HL-60/S4 treated with retinoic acid at 250 ng/mL for 4 days and 3 days (cell line): Measurements from ENCODE around the gene PALLD.

Experiments
- in situ Hi-C: fragments of 300-500 bp; cut with MboI; formaldehyde crosslinking; loops from 2 replicates; pipeline ENCODE4 v1.7.0; 2022; ENCODE audit warnings: low sequenced_read_pairs

Gene PALLD

DNA sequence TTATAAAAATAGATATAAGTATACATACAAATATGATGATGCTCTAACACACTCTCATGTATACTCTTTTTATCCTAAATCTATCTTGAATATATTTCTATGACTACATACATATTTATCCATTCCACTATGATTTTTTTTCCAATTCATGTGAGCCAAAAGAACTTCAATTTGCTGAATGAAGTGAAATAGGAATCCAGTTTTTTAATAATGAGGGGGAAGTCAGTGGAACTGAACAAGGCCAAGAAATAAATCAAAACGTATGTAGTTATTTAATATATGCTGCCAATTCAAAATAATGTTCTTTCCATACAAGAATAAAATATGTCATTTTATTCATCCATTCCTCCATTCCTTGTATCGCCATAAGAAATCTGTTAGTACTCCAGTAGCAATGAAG, 6.1 kb upstream of the PALLD start:
- in situ Hi-C loops = no loop called here

DNA sequence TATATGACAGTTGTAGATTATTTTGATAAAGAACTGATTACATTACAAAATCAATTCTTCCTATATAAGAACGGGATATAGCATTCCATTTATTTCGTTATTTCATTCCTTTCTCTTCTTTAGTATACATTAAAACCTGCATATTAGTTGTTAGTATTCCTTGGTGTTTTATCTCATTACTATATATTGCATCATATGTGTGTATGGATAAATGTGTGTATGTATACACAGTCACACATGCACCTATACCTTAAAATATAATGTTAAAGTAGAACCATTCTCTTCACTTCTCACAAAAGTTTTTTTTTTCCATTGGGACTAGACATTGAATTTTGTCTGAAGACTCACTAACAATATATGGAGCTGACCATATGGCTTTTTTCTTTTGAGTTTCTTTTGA, 5.3 kb upstream of the PALLD start:
- in situ Hi-C loops = no loop called here

DNA sequence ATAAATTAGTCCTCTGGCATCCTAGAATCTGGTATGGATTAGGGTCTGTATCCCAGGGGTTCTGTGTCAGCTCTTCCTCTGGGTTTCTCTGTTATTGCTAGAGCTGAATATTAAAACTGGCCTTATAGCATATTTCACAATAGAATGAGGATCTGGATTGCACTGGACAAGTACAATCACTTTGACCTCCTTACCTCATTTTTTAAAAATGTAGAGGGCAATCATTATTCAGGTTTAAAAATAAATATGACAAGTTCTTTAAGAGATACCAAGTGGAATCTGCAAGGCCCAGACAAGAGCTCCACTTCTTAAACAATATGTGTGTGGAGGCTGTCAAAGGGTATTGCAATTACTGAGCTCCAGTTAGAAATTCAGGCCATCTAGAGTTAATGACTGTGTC, 1.4 kb downstream of the PALLD start:
- in situ Hi-C loops = no loop called here

DNA sequence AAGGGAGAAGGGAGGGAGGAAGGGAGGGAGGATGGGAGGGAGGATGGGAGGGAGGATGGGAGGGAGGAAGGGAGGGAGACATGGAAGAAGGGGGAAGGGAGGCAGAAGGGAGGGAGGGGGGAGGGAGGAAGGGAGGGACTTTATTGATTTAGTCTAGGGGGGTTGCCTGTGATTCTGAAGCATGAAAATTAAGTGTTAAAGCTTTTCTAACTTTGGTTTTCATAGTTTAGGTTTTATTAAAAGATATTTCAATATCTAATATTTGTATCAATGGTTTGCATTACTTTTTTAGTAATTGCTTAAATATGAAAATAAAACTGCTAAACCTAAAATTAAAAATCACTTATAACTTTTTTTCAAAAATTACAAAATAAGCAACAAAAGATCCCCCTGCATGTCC, 2.4 kb downstream of the PALLD start:
- in situ Hi-C loops = no loop called here

DNA sequence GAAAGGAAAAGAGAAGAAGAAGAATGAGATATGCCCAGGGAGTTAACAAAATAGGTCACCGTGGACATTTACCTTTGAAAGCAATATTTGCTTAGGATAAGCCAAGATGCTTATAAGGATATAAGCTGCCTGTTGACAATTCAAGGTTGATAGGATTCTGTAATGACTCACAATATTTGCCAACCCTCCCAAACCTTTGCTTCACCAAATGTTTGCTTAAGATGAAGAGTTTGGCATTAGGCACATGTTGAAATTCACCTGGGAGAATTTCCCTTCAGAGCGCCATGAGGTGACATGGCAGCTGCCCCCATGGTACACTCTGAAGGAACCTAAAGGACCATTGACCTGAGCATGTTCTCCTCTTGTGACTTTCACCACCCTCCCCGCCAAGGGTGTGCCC, 4.6 kb downstream of the PALLD start:
- in situ Hi-C loops = loop anchor here (25.0 kb wide), 1 partner anchor 411 kb away; no protein-coding TSS in a partner anchor

DNA sequence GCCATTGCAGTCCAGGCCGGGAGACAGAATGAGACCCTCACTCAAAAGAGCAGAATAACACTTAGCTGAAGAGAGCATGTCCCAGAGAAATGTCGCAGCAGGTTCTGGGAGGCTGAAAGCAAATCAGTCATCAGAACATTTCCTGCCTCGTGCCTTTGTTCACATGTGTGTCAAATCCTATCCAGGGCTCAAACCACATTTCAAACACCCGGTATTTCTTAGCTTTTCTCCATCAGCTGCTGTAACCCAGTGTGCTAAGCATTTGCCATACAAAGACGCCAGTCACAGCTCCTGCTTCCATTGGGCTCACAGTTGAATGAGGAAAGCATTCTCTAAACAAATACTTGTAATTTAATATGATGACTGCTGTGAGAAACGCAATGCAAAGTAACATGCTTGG, 6.0 kb downstream of the PALLD start:
- in situ Hi-C loops = loop anchor here (25.0 kb wide), 1 partner anchor 409 kb away; no protein-coding TSS in a partner anchor

DNA sequence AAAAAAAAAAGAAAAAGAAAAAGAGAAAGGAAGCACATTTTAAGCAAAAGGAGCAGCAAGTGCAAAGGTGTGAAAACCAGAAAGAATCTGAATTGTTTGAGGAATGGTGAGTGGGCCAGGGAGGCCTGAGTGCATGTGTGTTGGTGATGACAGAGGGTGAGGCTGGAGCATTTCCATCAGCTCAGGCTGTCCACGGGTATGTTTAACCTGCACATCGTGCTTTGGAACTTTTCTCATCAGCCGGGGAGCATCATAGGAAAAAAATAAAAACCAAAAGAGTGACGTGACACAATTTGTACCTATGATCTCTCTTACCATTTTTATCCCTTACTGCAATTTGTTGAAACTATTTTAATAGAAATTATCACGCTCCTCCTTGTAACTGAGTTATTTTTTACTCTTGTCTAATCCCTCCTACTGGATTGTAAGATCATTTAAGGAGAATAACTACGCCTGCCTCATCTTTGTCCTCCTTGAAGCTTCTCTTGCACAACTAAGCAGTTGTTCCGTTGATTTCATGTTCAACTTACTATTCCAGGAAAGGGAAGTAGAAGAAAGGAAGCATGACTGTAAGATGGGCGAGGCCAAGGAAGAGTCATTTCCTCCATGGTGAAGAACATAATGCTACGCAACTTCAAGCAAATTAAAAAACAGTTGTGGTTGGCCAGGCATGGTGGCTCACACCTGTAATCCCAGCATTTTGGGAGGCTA, 7.0 kb downstream of the PALLD start:
- in situ Hi-C loops = loop anchor here (25.0 kb wide), 1 partner anchor 408 kb away; no protein-coding TSS in a partner anchor

DNA sequence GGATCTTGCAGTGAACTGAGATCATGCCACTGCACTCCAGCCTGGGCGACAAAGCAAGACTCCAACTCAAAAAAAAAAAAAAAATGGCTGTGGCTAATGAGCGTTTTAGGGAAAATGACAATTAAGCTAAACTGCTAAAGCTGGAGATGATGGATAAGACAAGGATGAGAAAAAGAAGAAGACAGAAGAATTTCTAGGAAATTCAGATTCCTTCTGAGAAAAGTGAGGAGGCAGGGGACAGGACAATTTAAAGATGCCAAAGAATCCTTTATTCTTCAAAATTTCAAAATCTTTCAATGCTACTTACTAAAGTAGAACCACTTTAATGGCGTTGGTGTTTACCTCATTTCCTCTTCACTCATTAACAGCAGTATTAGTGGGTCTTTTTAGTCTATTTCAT, 7.7 kb downstream of the PALLD start:
- in situ Hi-C loops = loop anchor here (25.0 kb wide), 1 partner anchor 408 kb away; no protein-coding TSS in a partner anchor

DNA sequence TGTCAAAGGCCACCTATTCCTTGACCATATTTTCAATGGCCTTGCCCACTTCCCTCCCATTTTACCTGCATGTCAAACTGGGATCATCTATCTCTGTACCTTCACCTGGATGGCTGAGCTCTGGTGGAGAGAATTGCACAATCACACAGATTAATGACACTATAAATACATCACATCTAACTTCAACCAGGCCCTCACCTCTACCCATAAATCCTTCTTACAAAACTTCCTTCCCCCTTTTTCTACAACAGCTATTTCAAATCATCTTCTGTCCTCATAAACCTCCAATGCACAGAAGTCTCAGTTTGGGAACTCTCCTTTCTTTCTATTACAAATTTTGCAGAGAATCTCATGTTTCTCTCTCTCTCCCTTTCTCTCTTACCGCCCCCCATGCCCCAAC, 9.2 kb downstream of the PALLD start:
- in situ Hi-C loops = loop anchor here (25.0 kb wide), 1 partner anchor 406 kb away; no protein-coding TSS in a partner anchor

DNA sequence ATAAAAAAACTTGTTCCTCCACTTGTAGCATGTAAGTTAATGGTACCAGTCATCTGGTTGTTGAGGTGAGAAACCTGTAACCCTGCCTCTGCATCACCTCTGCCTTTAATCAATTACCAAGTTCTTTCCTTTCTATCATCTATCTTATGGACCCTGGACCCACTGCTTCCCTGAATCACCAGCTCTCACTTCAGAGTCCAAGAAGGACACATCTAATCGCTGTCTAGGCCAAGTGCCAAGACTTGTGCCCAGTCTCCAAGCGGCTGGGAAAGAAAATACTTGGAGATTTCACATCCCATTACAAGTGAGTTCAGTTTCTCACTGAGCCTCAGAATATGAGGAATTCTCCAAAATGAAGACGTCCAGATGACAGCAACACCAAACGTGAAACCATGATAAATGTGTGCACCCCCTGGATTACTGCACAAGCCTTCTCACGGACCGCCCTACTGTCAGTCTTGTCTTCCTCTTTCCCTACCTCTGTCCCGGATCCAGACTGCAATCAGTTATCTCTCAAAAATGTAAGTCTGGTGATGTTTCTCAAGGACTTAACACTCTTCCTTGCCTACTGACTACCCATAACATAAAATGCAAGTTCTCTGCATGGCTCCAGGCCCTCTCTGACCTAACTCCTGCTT, 10.4 kb downstream of the PALLD start:
- in situ Hi-C loops = loop anchor here (25.0 kb wide), 1 partner anchor 405 kb away; no protein-coding TSS in a partner anchor

DNA sequence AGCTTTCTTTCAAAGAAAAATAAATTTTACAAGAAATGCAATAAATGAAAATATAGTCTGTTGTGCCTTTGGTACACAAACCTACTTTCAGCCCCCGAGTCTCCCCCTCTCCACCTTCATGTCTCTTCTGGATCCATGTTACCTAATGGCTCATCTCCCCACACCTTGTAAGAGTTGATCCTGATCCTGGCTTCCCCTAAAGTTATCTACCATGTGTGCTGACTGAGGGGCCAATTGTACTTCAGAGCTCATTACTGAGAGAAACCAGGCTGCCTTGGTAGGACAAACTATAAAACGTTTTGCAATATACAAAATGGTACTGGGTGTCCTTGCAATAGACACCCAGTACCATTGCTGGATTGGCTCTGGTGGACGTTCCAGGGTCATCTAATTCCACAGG, 11.8 kb downstream of the PALLD start:
- in situ Hi-C loops = loop anchor here (25.0 kb wide), 1 partner anchor 404 kb away; no protein-coding TSS in a partner anchor

DNA sequence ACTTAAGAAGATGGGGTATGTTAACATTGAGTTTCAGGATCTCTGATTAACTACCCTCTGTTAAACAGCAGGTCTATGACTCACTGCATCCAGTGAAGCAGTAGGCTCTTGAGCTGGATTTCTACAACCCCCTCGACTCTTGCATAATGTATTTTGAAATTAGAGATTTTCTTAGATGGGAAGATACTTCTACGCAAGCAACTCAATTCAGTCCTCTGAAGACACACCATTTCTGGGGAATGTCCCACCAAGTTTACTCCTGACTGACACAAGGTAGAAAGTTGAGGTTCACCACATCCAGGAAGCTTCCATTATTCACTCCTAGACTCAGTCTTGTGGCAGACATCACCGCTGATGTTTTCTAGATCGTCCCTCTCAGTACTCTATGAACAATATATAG, 12.9 kb downstream of the PALLD start:
- in situ Hi-C loops = loop anchor here (25.0 kb wide), 1 partner anchor 403 kb away; no protein-coding TSS in a partner anchor

DNA sequence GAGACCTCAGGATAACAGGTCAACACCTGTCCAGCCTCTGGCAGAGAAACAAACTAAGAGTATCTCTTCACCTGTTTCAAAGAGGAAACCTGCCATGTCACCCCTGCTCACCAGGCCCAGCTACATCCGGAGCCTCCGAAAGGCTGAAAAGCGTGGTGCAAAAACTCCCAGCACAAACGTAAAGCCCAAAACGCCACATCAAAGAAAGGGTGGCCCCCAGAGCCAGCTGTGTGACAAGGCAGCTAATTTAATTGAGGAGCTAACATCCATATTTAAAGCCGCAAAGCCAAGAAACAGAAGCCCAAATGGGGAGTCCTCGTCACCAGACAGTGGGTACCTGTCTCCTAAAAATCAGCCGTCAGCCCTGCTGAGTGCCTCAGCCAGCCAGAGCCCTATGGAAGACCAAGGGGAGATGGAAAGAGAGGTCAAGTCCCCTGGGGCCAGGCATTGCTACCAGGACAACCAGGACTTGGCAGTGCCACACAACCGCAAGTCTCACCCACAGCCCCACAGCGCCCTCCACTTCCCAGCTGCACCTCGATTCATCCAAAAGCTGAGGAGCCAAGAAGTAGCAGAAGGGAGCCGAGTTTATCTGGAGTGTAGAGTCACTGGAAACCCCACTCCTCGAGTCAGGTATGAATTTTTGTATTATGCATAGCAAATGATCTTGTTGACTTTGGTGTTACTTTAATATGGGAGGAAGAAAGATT, 15.1 kb downstream of the PALLD start:
- in situ Hi-C loops = loop anchor here (25.0 kb wide), 1 partner anchor 400 kb away; no protein-coding TSS in a partner anchor

DNA sequence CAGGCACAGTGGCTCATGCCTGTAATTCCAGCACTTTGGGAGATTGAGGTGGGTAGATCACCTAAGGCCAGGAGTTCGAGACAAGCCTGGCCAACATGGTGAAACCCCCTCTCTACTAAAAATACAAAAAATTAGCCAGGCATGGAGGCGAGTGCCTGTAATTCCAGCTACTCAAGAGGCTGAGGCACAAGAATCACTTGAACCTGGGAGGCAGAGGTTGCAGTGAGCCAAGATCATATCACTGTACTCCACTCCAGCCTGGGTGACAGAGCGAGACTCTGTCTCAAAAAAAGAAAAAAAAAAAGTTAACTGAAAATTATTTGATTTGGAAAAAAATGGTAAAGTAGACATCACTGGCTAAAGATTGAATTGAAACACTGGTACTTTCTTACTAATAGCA, 17.0 kb downstream of the PALLD start:
- in situ Hi-C loops = loop anchor here (25.0 kb wide), 1 partner anchor 398 kb away; no protein-coding TSS in a partner anchor

DNA sequence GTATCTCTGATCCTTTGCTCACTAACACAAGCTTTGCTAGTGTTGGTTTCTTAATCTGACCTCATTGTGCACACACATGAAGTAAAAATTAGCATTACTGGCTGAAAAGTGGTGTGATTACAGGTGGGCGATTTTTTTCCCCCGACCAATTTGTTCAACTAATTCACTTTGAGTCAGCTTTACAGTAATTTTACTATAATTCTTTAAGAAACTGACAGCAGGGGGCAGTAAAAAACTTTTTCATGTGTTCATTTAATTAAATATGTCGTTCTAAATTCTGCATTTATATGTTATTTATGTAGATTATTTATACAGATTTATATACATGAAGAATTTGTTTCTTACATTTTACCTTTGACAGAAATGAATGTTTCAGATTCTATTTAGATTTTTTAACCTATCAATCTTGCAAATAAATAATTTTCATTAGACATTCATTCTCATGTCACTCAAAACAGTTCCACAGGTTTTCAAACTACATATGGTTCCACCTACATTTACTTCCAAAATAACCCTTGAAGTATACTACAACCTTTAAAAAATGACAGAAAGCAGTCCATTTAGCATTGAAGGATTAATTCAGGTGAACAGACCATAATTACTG, 17.5 kb downstream of the PALLD start:
- in situ Hi-C loops = loop anchor here (25.0 kb wide), 1 partner anchor 398 kb away; no protein-coding TSS in a partner anchor

DNA sequence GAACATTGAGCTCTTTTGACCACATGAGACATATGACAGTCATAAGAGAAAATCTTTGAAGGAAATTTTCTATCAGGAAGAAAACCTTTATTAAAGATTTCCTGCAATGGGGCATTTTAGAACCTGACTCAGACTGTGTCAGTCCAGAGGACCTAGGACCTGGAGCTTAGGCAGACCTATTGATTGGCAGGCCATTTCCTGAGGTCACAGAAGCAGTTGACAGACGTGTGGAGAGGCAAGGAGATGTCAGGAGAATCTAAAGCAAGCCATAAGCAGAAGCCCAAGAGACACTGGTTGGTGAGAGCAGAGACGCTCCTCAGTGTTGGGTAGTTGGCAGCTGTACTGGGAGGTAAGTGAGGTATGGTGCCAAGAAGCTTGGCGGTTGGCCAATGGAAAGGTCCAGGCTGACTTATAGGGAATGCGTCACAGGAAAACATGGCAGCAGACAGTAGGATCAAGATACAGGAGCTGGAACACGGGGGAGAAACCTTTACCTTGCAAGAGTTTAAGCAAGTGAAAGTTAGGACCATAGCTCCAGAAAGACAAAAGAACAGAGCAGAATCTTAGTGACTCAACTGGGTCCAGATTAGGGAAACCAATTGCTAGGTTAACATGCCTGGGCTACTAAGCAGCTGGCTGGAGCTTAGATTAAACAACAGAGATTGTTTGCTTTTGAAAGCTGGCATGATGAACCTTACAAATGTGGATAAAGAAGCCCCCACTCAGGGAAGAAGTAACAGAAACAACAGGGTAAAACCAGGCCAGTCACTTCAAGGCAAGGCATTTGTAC, 18.6 kb downstream of the PALLD start:
- in situ Hi-C loops = loop anchor here (25.0 kb wide), 1 partner anchor 397 kb away; no protein-coding TSS in a partner anchor

DNA sequence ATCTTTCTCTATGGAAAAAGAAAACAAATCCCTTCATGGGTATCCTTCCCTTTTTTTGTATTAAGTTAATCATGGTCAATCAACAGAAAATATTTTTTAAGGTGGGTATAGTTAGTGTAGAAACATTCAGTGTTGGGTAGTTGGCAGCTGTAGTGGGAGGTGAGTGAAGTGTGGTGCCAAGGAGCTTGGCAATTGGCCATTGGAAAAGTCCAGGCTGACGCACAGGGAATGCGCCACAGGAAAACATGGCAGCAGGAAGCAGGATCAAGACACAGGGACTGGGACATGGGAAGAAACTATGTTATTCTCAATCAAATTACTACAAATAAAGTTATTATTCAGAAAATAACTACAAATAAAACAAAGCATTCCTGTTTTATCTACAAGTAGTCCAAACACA, 20.0 kb downstream of the PALLD start:
- in situ Hi-C loops = loop anchor here (25.0 kb wide), 1 partner anchor 395 kb away; no protein-coding TSS in a partner anchor

DNA sequence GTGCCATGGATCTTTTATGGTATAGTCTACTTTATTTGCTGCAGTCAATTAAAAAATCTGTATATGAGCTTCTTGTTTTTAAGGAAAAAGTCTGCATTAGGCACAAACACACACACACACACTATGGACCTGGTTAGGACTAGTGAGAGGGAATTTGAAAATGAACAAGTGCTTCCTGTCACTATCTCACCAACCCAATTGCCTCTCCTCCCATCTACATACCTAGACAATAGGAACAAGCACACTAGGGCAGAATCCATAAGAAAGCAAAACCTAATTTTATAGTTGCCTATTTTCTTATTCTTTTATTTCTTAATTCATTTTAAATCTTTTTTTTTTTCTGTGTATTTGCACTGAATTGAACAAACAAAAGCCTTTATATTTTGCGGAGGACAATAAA, 22.7 kb downstream of the PALLD start:
- in situ Hi-C loops = loop anchor here (25.0 kb wide), 1 partner anchor 393 kb away; no protein-coding TSS in a partner anchor

DNA sequence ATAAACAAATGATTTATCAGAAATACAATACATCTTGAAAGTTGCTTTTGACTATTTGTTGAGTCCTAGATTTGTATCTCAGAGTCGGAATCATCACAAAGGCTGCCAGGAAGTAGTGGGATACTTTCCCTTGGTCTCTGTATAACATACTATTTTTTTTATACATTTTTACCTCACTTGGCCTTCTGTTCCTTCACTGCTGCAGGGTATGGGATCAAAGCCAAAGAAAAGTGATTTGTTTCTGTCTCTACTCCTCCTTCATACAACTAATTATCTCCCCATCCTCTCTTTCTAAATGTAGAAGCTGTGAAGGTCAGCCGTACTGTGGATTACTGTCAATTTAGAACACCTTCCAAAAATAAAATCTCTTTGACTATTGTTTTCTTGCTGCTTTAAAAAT, 24.9 kb downstream of the PALLD start:
- in situ Hi-C loops = loop anchor here (25.0 kb wide), 1 partner anchor 391 kb away; no protein-coding TSS in a partner anchor

DNA sequence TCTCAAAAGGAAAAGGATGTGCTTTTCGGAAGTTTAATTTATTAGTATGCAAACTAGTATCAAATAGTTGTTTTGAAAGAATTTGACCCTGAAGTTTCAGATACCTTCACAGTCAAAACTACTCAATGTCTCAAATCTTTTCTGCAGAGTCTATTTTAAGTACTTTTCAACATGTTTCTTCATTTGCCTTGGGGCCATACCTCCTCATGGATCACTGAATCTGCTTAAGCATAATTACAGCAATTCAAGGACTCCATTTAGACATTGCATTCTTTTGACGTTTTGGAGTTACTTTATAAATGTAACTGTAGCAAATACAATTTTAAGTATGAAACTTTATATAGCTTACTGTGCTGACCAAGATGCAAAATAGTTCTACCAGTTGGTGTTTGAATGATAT, 25.5 kb downstream of the PALLD start:
- in situ Hi-C loops = loop anchor here (25.0 kb wide), 1 partner anchor 390 kb away; no protein-coding TSS in a partner anchor
